ENCODE measurements around the gene SRRM4. TPM values are rescaled to one million over a fixed set of nuclear protein-coding genes. Genes with fewer than 3 reads are reported as not detected.

Gene SRRM4
- under 0.01 TPM in 1 of 2 replicates, not detected in the other for total RNA-seq (2014; rRNA removed)
- Bru-seq, nascent RNA: not detected
- BruChase-seq, experiment 1, labeled RNA remaining after a 6-hour chase: percentile 0 among the genes with signal in this experiment
- BruChase-seq, experiment 2, labeled RNA remaining after a 2-hour chase: percentile 1 among the genes with signal in this experiment
- long read RNA-seq: 0 reads

- Histone ChIP-seq H3F3A (ENCODE audit: low read length, unreplicated experiment) (no peaks in the 10 kb centered on the region), H3K27me3 (ENCODE audit: low read length) (peaks cover 21% of the 10 kb centered on the region), H3K9ac (ENCODE audit: low read length) (no peak within 1 kb of the TSS), H3K27ac (ENCODE audit: low read length) (no peak within 1 kb of the TSS), H3K36me3 (ENCODE audit: low read depth, low read length) (no peaks in the 10 kb centered on the region), H3K4me1 (ENCODE audit: insufficient read depth, low read length) (no peaks in the 10 kb centered on the region), H3K79me2 (ENCODE audit: low read length) (no peaks in the 10 kb centered on the region), H3K9me2 (replicated peaks; ENCODE audit: low read length) (no peaks in the 10 kb centered on the region), H3K4me3 (ENCODE audit: low read length) (no peak within 1 kb of the TSS), H4K20me1 (ENCODE audit: low read length) (no peaks in the 10 kb centered on the region), H2AFZ (ENCODE audit: low read length) (no peak within 1 kb of the TSS), H3K4me2 (ENCODE audit: low read length) (no peak within 1 kb of the TSS), H3K9me3 (ENCODE audit: low read length) (no peaks in the 10 kb centered on the region)
- TF ChIP-seq CTCF (conservative IDR thresholded peaks at IDR 0.05; ENCODE audit: low read depth, low read length) (no peak), EZH2 (IDR thresholded peaks at IDR 0.05; ENCODE audit: low read length, unreplicated experiment) (no peak), EZH2phosphoT487 (IDR thresholded peaks at IDR 0.05; ENCODE audit: borderline replicate concordance, low read length) (no peak)
- ChIA-PET POLR2A (ENCODE audit: unreplicated experiment) (no interaction called here), CTCF (no interaction called here)
- DNase-seq (no peak), ATAC-seq (no peak)
- BruUV-seq (replicated peaks): no TSS peak
- intact Hi-C loops (cut with micrococcal nuclease): no loop called here
Measured at GRCh38 chr12:118981285-118982211, at the start of gene SRRM4. TSS of gene SRRM4 (plus strand) at chr12:118981541. CDS start at chr12:118981883, 342 bp downstream.

- no peaks in the 10 kb centered on the region for H3K4me1 ChIP-seq (ENCODE audit: insufficient read depth, low read length)
- peaks cover 28% of the 10 kb centered on the region; the same call in 1 of the 2 replicates for H3K27me3 ChIP-seq (ENCODE audit: low read length)
- no peaks in the 10 kb centered on the region for H3F3A ChIP-seq (ENCODE audit: low read length, unreplicated experiment)
- H2AFZ ChIP-seq (ENCODE audit: low read length): no peak overlapping the region
- no TSS peak for BruUV-seq (replicated peaks)
- no peaks in the 10 kb centered on the region for H3K9me2 ChIP-seq (replicated peaks; ENCODE audit: low read length)
- no peak overlapping the region for H3K27ac ChIP-seq (ENCODE audit: low read length)
- H3K36me3 ChIP-seq (ENCODE audit: low read depth, low read length): no peaks in the 10 kb centered on the region
- ChIA-PET POLR2A (ENCODE audit: unreplicated experiment) (no interaction called here), CTCF (no interaction called here)
- intact Hi-C loops (cut with micrococcal nuclease): no loop called here
- no peaks in the 10 kb centered on the region for H3K9me3 ChIP-seq (ENCODE audit: low read length)
- no peak overlapping the region for H3K4me3 ChIP-seq (ENCODE audit: low read length)
- no peaks in the 10 kb centered on the region for H4K20me1 ChIP-seq (ENCODE audit: low read length)
- DNase-seq: no peak
- TF ChIP-seq CTCF (conservative IDR thresholded peaks at IDR 0.05; ENCODE audit: low read depth, low read length) (no peak), EZH2 (IDR thresholded peaks at IDR 0.05; ENCODE audit: low read length, unreplicated experiment) (no peak), EZH2phosphoT487 (IDR thresholded peaks at IDR 0.05; ENCODE audit: borderline replicate concordance, low read length) (no peak)
- no peaks in the 10 kb centered on the region for H3K79me2 ChIP-seq (ENCODE audit: low read length)
- no peak overlapping the region for H3K4me2 ChIP-seq (ENCODE audit: low read length)
- ATAC-seq: no peak
- no peak overlapping the region for H3K9ac ChIP-seq (ENCODE audit: low read length)
Measured at GRCh38 chr12:118946256-118946655, 35.1 kb upstream of the SRRM4 start.

GRCh38 chr12:118958520-118958919 lies 22.8 kb upstream of the SRRM4 start:
- no peaks in the 10 kb centered on the region for H3K36me3 ChIP-seq (ENCODE audit: low read depth, low read length)
- CTCF ChIA-PET: no interaction called here
- POLR2A ChIA-PET (ENCODE audit: unreplicated experiment): no interaction called here

More at GRCh38 chr12:118958520-118958919, 22.8 kb upstream of the SRRM4 start:
- DNase-seq (no peak), ATAC-seq (no peak)
- H3K4me3 ChIP-seq (ENCODE audit: low read length): no peak overlapping the region
- BruUV-seq (replicated peaks): no TSS peak
- no peaks in the 10 kb centered on the region for H3F3A ChIP-seq (ENCODE audit: low read length, unreplicated experiment)
- TF ChIP-seq EZH2phosphoT487 (IDR thresholded peaks at IDR 0.05; ENCODE audit: borderline replicate concordance, low read length): no peak
- TF ChIP-seq EZH2 (IDR thresholded peaks at IDR 0.05; ENCODE audit: low read length, unreplicated experiment): no peak
- no peak for TF ChIP-seq CTCF (conservative IDR thresholded peaks at IDR 0.05; ENCODE audit: low read depth, low read length)
- no peaks in the 10 kb centered on the region for H3K9me2 ChIP-seq (replicated peaks; ENCODE audit: low read length)
- no peak overlapping the region for H3K27ac ChIP-seq (ENCODE audit: low read length)
- no peaks in the 10 kb centered on the region for H3K79me2 ChIP-seq (ENCODE audit: low read length)
- H3K4me1 ChIP-seq (ENCODE audit: insufficient read depth, low read length): no peaks in the 10 kb centered on the region
- H3K4me2 ChIP-seq (ENCODE audit: low read length): no peak overlapping the region
- peaks cover 21% of the 10 kb centered on the region; the same call in 1 of the 2 replicates for H3K27me3 ChIP-seq (ENCODE audit: low read length)
- H4K20me1 ChIP-seq (ENCODE audit: low read length): no peaks in the 10 kb centered on the region
- no peak overlapping the region for H2AFZ ChIP-seq (ENCODE audit: low read length)
- H3K9ac ChIP-seq (ENCODE audit: low read length): no peak overlapping the region
- no peaks in the 10 kb centered on the region for H3K9me3 ChIP-seq (ENCODE audit: low read length)
- intact Hi-C loops (cut with micrococcal nuclease): no loop called here
